HG02943 (cell line): ENCODE results near the gene SLC1A1.
"Not testable (repeated sequence)": the region's sequence is repeated elsewhere in the genome, so short reads cannot be mapped to it uniquely, and the experiment has no call there.

Experiments used
- ATAC-seq: cut with Tn5 transposase; IDR thresholded peaks from one replicate; pipeline ENCODE4 v1.9.1; 2021; ENCODE audit warnings: mild to moderate bottlenecking, low read depth, moderate library complexity; ENCODE audit not compliant: unreplicated experiment

SLC1A1 gene

DNA sequence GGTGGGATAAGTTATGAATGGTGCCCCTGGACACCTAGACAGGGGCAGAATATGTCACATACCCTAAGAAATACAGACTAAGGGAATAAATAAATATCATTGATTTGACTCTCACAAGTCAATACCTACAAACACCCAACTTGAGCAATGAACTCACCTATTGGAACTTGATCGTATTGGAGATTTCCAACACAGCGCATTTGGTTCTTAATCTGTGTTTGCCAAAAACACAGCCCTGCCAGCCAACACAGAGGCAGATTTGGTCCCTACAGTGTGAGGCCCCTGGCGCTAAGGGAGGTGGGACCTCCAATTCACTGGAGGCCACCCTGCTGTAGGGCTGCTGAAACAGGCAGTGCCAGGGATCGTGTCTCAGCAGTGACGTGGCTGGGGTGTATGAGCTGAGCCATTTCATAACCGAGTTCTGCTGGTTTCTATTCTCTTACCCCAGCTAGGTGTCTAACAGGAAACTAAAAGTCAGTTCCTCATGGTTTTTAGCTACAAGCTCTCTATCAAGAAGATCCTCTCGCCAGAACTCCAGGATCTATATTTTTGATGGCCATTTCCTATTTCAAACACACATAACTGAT lies 84.5 kb downstream of the SLC1A1 start:
- ATAC-seq = no peak

DNA sequence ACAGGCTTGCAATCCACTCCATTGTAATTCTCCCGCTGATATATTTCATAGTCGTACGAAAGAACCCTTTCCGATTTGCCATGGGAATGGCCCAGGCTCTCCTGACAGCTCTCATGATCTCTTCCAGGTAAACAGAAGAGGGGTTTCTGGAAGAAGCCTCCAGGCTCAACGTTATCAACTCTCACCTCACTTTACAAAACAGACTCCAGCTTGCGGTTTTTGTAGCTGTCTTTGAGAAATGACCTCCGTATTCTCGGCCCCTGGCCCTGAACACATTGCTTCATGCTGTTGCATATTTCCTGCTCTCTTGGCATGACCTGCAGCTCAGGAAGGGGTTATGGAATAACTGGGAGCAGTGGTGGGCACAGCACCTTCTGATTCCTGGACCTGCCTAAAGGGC lies 85.7 kb downstream of the SLC1A1 start:
- ATAC-seq = no peak

GRCh38 chr9:4576448-4576847 lies 86.2 kb downstream of the SLC1A1 start:
- no peak for ATAC-seq

DNA sequence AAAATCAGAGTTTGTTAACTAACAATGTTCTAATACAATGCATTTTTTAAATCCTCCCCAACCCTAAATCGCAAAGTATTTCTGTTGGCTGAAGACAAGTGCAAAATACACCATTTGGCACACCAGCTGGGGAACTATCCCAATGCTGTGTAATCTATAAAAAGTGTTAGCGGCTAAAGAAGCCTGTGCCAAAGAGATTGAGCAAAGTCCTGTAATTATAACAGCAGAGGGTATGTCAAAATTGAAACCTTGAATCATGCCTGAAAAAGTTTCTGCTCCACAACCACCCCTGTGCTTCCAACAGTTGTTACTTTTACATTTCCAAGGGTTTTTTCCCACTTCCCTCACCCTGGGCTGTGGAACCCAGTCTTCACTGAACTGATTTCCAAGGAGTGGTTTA lies 88.7 kb downstream of the SLC1A1 start:
- ATAC-seq = no peak

DNA sequence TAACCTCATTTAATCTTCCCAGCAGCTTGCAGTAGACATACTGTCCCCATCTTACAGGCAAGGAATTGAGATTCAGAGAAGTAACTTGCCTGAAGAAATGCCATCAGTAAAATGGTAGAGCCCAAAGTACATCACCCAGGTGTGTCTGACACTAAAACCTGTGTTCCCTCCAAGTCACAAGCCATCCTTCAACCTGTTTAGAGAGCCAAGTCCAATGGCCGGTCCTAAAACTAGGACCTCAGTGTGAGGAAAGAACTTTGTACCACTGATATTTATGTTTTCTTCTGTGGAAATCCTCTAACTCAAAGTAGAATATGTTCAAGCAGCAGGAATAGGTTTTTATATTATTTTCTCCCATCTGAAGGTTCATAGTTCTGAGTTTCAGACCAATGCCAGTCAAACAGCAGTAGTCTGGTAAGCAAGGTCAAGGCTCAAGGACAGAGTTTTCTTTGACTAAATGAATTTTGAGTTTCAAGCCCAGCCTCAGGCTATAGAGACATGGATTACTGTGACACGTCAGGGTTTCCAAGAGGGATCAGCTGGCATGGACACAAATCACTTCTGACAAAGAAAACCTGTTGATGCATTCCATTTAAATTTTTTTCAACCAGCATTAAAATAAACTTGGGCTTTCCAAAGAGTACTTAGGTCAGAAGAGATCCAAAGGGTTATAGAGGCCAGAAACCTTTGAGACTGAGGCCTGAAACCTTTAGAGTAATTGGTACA lies 90.9 kb downstream of the SLC1A1 start:
- ATAC-seq = no peak

- no peak for ATAC-seq
These were observed 91.7 kb downstream of the SLC1A1 start for GRCh38 chr9:4581861-4582565.

DNA sequence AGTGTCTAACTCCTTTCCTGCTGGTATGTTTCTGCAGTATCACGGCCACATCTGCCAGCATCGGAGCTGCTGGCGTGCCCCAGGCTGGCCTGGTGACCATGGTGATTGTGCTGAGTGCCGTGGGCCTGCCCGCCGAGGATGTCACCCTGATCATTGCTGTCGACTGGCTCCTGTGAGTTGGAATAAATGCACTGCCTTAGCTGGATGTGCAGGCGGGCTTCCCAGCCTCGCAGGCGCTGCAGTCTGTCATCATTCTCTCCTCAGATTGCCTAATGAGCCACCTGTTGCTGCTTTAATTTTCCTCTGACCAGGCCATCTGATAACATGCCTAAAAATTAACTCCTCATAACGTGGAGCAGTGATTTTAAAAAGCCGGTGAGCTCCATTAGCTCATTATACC lies 92.7 kb downstream of the SLC1A1 start:
- ATAC-seq = no peak

DNA sequence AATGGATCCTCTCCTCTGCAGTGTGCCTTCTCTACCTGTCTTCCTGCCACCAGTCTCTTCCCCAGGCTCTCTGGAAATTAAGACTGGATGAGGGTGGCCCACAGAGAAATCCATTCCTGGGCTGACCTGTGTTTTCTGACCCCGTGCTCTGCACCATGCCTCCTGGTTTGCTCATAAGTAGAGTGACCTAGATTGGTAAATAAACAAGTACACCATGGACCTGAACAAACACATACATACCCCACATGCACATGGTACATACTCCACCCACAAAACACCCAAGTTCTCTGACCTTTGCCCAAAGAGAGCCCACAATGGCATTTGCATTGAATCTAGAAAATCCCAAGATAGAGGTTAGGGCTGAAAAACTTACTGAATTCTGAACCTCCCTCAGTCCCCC lies 94.4 kb downstream of the SLC1A1 start:
- ATAC-seq = no peak

- no peak for ATAC-seq
These were observed 94.9 kb downstream of the SLC1A1 start for GRCh38 chr9:4585135-4585534.

GRCh38 chr9:4588721-4589120 lies 98.5 kb downstream of the SLC1A1 start:
- ATAC-seq = no peak

DNA sequence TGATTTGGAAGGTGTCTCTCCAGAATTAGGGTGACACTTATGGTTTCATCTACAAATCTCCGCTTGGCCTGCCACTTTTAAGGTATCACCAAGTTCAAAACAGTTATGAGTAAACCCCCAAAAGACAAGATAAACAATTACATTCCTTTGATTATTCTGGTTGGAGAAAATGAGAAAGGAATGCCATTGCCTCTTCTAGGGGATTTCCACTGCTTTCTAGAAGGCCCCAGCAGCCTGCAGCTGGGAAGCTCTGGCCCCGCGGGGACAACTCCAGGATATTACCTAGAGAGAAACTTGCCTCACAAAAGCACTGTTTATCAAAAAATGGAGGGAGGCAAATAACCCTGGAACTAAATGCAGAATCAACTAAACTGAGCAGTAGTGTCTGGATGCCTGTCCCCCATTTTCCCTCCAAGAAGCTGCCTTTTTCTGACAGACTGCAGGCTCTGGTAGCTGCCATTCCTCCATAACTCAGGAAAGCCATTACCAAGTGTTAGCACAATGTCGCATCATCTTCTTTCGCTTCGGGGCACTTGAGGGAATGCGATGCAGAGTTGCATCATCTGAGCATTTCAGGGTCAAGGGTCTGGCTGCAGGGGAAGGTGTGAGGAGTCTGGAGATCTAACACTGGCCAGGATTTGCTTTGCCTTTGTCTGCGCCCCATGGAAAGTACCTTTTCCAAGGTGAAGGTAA lies 100.3 kb downstream of the SLC1A1 start:
- no peak for ATAC-seq

DNA sequence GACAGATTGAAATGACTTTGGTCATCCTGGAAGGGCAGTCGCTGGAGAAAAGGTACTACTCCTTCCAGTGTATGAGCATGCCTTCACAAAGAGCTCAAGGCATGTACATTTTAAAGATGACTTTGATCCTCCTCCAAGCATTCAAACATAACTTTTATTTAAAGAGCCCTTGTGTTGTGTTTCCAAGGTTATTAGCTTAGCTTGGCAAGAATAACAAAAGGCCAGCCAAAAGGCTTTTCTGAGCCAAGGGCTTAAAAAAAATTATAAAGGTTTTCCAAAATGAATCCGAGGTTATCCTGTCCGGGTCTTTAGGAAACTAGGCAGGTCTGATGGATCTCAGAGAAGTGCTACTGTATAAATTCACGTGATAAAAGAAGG lies 100.8 kb downstream of the SLC1A1 start:
- no peak for ATAC-seq

- ATAC-seq = no peak
These were observed 102.0 kb downstream of the SLC1A1 start for GRCh38 chr9:4592295-4592694.

DNA sequence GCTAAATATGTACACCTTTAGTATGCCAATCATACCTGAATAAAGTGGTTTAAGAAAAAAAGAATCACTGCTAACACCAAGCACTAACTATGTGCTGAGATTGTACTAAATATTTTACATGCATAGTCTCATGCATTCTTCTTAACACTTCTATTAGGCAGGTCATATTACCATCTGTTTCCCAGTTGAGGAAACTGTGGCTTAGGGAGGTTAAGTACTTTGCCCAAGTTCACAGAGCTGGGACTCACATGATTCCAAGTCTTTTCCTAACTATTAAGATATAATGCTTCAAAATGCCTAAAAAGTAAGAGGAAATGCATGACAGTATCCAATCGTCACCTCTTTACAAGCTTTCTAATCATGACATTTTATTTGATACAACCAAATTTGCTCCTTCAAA lies 102.6 kb downstream of the SLC1A1 start:
- ATAC-seq = no peak

DNA sequence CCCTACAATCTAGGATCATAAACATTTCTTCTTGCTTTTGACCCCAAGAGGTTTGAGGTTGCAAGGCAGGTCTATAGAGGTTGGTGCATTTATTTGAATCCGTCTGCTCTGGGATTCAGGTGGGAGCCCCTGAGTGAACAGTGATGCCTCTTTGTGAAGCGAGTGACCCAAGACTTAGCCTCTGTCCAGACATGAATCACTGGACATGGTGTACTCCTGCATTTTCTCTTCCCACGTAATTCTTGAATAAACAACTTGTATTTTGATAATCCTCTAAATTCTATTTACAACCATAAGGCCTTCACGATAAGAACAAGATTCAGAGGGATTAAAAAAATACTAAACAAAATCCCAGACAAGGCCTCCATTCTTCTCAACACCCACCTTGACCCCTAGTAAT lies 104.3 kb downstream of the SLC1A1 start:
- no peak for ATAC-seq

DNA sequence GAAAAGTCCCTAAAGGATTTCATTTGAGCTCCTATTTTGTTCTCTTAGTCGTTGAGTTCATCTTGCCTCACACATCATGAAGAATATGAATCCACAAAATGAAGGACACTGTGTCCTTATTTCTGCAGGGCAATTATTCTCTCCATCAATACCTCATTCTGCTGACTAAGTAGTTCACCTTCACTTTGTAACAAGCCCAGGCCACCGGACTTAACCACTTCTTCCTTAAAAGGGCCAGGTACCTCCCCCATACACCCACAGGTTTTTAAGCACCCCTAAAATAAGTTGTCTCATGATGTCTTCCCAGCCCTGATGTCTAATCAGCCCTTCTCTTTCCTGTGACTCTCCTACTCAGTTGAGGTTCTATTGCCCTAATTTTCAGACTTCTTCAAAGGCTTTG lies 104.7 kb downstream of the SLC1A1 start:
- no peak for ATAC-seq

DNA sequence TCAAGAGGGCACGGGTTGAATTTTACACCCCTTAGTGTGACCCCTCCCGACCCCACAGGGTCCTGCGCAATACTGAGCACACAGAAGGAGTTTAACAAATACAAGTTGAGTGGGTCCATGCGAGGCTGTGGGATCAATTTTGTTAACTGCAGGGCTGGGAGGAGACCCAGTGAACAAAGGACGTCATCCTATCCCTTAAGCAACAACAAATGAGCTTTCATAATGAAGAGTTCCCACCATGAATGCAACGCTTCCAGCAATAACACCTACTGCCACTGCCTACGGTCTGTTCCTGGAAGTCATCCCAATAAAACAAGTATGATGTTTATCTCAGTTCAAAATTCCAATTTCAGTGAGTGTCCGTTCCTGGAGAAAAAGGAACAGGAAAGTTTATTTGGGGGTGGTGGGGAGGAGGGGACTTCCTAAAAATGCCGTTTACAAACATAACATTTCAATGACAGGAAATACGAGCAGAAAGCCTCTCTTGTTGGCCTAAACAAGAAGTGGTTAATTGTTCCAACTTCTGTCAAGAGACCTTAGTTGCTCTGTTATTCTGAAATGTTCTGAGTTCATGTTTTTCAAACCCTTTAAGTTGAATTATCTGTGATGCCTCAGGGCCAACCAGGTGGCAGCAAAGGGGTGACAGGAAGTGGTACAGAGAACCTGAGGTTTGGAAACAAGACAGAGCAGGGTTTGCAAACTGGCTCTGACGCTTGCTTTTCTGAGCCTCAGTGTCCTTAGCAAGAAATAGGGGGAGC lies 106.1 kb downstream of the SLC1A1 start:
- no peak for ATAC-seq

- ATAC-seq = no peak
These were observed 110.1 kb downstream of the SLC1A1 start for GRCh38 chr9:4600368-4600767.

- no peak for ATAC-seq
These were observed 113.6 kb downstream of the SLC1A1 start for GRCh38 chr9:4603830-4604229.

- ATAC-seq = no peak
These were observed 114.4 kb downstream of the SLC1A1 start for GRCh38 chr9:4604678-4605095.

DNA sequence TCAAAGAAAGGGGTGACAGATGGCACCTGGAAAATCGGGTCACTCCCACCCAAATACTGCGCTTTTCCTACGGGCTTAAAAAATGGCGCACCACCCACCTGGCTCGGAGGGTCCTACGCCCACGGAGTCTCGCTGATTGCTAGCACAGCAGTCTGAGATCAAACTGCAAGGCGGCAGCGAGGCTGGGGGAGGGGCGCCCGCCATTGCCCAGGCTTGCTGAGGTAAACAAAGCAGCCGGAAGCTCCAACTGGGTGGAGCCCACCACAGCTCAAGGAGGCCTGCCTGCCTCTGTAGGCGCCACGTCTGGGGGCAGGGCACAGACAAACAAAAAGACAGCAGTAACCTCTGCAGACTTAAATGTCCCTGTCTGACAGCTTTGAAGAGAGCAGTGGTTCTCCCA lies 115.8 kb downstream of the SLC1A1 start:
- not testable (repeated sequence) for ATAC-seq
